ENCODE data around the gene RRN3.
"Not testable (repeated sequence)": the region's sequence is repeated elsewhere in the genome, so short reads cannot be mapped to it uniquely, and the experiment has no call there.

RRN3 gene

GRCh38 chr16:15050440-15050839, 43.6 kb downstream of the RRN3 start:
- DNase-seq (ENCODE audit: low read depth) = not testable (repeated sequence)

GRCh38 chr16:15049581-15050180, 44.4 kb downstream of the RRN3 start:
- DNase-seq (ENCODE audit: low read depth) = no peak

- no peak for DNase-seq (ENCODE audit: low read depth)
These were observed 47.2 kb downstream of the RRN3 start for GRCh38 chr16:15046692-15047376.

- DNase-seq (ENCODE audit: low read depth) = not testable (repeated sequence)
These were observed 48.8 kb downstream of the RRN3 start for GRCh38 chr16:15045270-15045669.

- no peak for DNase-seq (ENCODE audit: low read depth)
These were observed 49.8 kb downstream of the RRN3 start for GRCh38 chr16:15044286-15044685.

- DNase-seq (ENCODE audit: low read depth) = no peak
These were observed 50.7 kb downstream of the RRN3 start for GRCh38 chr16:15043344-15043743.

GRCh38 chr16:15041271-15042004, 52.6 kb downstream of the RRN3 start:
- DNase-seq (ENCODE audit: low read depth) = no peak

GRCh38 chr16:15038689-15039088, 55.4 kb downstream of the RRN3 start:
- DNase-seq (ENCODE audit: low read depth) = no peak

GRCh38 chr16:15037745-15038144, 56.3 kb downstream of the RRN3 start:
- no peak for DNase-seq (ENCODE audit: low read depth)

- DNase-seq (ENCODE audit: low read depth) = no peak
These were observed 57.1 kb downstream of the RRN3 start for GRCh38 chr16:15037003-15037402.

GRCh38 chr16:15035163-15035729, 58.8 kb downstream of the RRN3 start:
- DNase-seq (ENCODE audit: low read depth) = no peak

GRCh38 chr16:15034266-15035162, 59.6 kb downstream of the RRN3 start:
- DNase-seq (ENCODE audit: low read depth) = no peak

GRCh38 chr16:15033309-15033707, 60.8 kb downstream of the RRN3 start:
- no peak for DNase-seq (ENCODE audit: low read depth)

- no peak for DNase-seq (ENCODE audit: low read depth)
These were observed 61.3 kb downstream of the RRN3 start for GRCh38 chr16:15032547-15033308.

GRCh38 chr16:15031586-15031985, 62.5 kb downstream of the RRN3 start:
- DNase-seq (ENCODE audit: low read depth) = no peak

GRCh38 chr16:15031179-15031578, 62.9 kb downstream of the RRN3 start:
- no peak for DNase-seq (ENCODE audit: low read depth)

GRCh38 chr16:15029749-15030148, 64.3 kb downstream of the RRN3 start:
- DNase-seq (ENCODE audit: low read depth) = not testable (repeated sequence)

- not testable (repeated sequence) for DNase-seq (ENCODE audit: low read depth)
These were observed 65.0 kb downstream of the RRN3 start for GRCh38 chr16:15028801-15029698.

GRCh38 chr16:15028345-15028715, 65.7 kb downstream of the RRN3 start:
- not testable (repeated sequence) for DNase-seq (ENCODE audit: low read depth)

Measured in stimulated activated CD8-positive, alpha-beta memory T cell treated with anti-CD3 and anti-CD28 coated beads, Interleukin-12 subunit alpha, Interleukin-12 subunit beta, amount 100 ng/mL, for 1 hour (primary cell).